GM21529 (cell line): ENCODE data around the gene SLC29A2.
"Not testable (repeated sequence)": the region's sequence is repeated elsewhere in the genome, so short reads cannot be mapped to it uniquely, and the experiment has no call there.

Experiments used
- ATAC-seq: cut with Tn5 transposase; IDR thresholded peaks from one replicate; pipeline ENCODE4 v1.9.1; 2021; ENCODE audit not compliant: unreplicated experiment

SLC29A2 gene

GRCh38 chr11:66321606-66322005 lies 50.0 kb downstream of the SLC29A2 start:
- ATAC-seq, result no peak

- not testable (repeated sequence) for ATAC-seq
Observed at GRCh38 chr11:66320748-66321147, 50.8 kb downstream of the SLC29A2 start.

- ATAC-seq, result not testable (repeated sequence)
Observed at GRCh38 chr11:66320289-66320688, 51.3 kb downstream of the SLC29A2 start.

GRCh38 chr11:66318600-66318970 lies 53.0 kb downstream of the SLC29A2 start:
- no peak for ATAC-seq

- ATAC-seq, result no peak
Observed at GRCh38 chr11:66317723-66318599, 53.6 kb downstream of the SLC29A2 start.

- ATAC-seq, result no peak
Observed at GRCh38 chr11:66317322-66317722, 54.2 kb downstream of the SLC29A2 start.

- ATAC-seq, result no peak
Observed at GRCh38 chr11:66316849-66317251, 54.7 kb downstream of the SLC29A2 start, which contains the start of gene CD248. CD248 (minus strand) TSS chr11:66317044; CDS start chr11:66317027, 17 bp downstream.

GRCh38 chr11:66315921-66316811 lies 55.4 kb downstream of the SLC29A2 start:
- no peak for ATAC-seq

- no peak for ATAC-seq
Observed at GRCh38 chr11:66315498-66315885, 56.1 kb downstream of the SLC29A2 start.

GRCh38 chr11:66314561-66315497 lies 56.7 kb downstream of the SLC29A2 start:
- no peak for ATAC-seq

GRCh38 chr11:66314186-66314501 lies 57.4 kb downstream of the SLC29A2 start:
- ATAC-seq, result no peak

- no peak for ATAC-seq
Observed at GRCh38 chr11:66313321-66314185, 58.0 kb downstream of the SLC29A2 start.

- peak; percentile 62 for ATAC-seq
Observed at GRCh38 chr11:66312549-66313320, 58.8 kb downstream of the SLC29A2 start.
